Activated CD4-positive, alpha-beta T cell treated with anti-CD3 and anti-CD28 coated beads for 1 hour (primary cell): ENCODE measurements around the gene VPS45.
"Not testable (repeated sequence)": the region's sequence is repeated elsewhere in the genome, so short reads cannot be mapped to it uniquely, and the experiment has no call there.

Source experiments
- DNase-seq: peaks from one replicate; pipeline ENCODE4 v3.0.0-alpha.2; 2020

The VPS45 gene

GRCh38 chr1:150067184-150068108, at the start of gene VPS45:
TSS of gene VPS45 (plus strand) at chr1:150067776. CDS start at chr1:150067858, 82 bp downstream.
- DNase-seq = peak; percentile 68

GRCh38 chr1:150018165-150018564, 49.4 kb upstream of the VPS45 start:
- no peak for DNase-seq

- DNase-seq = no peak
Observed at GRCh38 chr1:150020711-150021110, 46.9 kb upstream of the VPS45 start.

GRCh38 chr1:150021191-150021694, 46.3 kb upstream of the VPS45 start:
- no peak for DNase-seq

GRCh38 chr1:150022357-150022756, 45.2 kb upstream of the VPS45 start:
- DNase-seq = no peak

GRCh38 chr1:150024156-150024555, 43.4 kb upstream of the VPS45 start:
- no peak for DNase-seq

GRCh38 chr1:150028322-150028721, 39.3 kb upstream of the VPS45 start:
- DNase-seq = no peak

GRCh38 chr1:150034336-150034735, 33.2 kb upstream of the VPS45 start:
- DNase-seq = no peak

GRCh38 chr1:150049926-150050325, 17.6 kb upstream of the VPS45 start:
- no peak for DNase-seq

- DNase-seq = no peak
Observed at GRCh38 chr1:150051089-150051373, 16.5 kb upstream of the VPS45 start.

- not testable (repeated sequence) for DNase-seq
Observed at GRCh38 chr1:150051905-150052412, 15.6 kb upstream of the VPS45 start.

GRCh38 chr1:150053926-150054325, 13.7 kb upstream of the VPS45 start:
- DNase-seq = no peak

GRCh38 chr1:150055507-150055906, 12.1 kb upstream of the VPS45 start:
- DNase-seq = not testable (repeated sequence)

GRCh38 chr1:150056407-150056806, 11.2 kb upstream of the VPS45 start:
- no peak for DNase-seq

- no peak for DNase-seq
Observed at GRCh38 chr1:150060260-150060659, 7.3 kb upstream of the VPS45 start.

- no peak for DNase-seq
Observed at GRCh38 chr1:150061632-150062101, 5.9 kb upstream of the VPS45 start.

GRCh38 chr1:150062113-150062512, 5.5 kb upstream of the VPS45 start:
- DNase-seq = no peak

- DNase-seq = no peak
Observed at GRCh38 chr1:150065184-150065871, 2.2 kb upstream of the VPS45 start.

- DNase-seq = no peak
Observed at GRCh38 chr1:150066328-150066727, 1.2 kb upstream of the VPS45 start.

GRCh38 chr1:150066838-150067183, 765 bp upstream of the VPS45 start:
- DNase-seq = peak; percentile 10

GRCh38 chr1:150068109-150068435, 496 bp downstream of the VPS45 start:
- DNase-seq = no peak

- DNase-seq = no peak
Observed at GRCh38 chr1:150069923-150070322, 2.3 kb downstream of the VPS45 start.

- no peak for DNase-seq
Observed at GRCh38 chr1:150072959-150073358, 5.4 kb downstream of the VPS45 start.

- DNase-seq = no peak
Observed at GRCh38 chr1:150073516-150073915, 5.9 kb downstream of the VPS45 start.
